Mucosa of gallbladder (tissue), 1 donor: ENCODE data around the gene TIMD4. TPM values are rescaled to one million over a fixed set of nuclear protein-coding genes. Genes with fewer than 3 reads are reported as not detected.
A peak's percentile ranks its signal among the peaks of the same experiment; 100 is the strongest.
"Not testable (repeated sequence)": the region's sequence is repeated elsewhere in the genome, so short reads cannot be mapped to it uniquely, and the experiment has no call there.

ENCODE experiments used
- DNase-seq: peaks from one replicate; pipeline ENCODE4 v3.0.0-alpha.2; 2020; ENCODE audit warnings: low spot score
- total RNA-seq: library from RNA; stranded (reverse); gene quantifications from one replicate; pipeline ENCODE4 v1.2.1, GENCODE V29; 2021
- donor health status: DM: no; HTN: no; CAD: no.

TIMD4 gene
- 0.29 TPM for total RNA-seq

DNA sequence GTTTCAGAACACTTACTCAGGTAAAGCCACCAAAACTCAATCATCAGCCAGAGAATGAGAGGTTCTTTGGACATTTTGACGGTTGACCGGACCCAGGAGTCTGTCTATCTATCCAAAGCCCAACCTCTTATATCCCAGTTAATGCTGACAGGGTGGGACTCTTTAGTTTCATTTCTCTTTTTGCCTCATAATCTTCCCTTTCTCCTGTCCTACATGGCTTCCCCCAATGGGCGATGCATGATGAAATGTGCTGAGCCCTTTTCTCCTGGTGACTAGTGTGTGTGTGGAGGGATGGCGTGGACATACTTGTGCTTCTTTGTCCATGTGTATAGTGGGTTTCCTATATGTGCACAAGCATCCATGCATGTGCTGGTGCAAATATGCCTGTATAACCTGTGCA, at the start of gene TIMD4:
Gene TIMD4, minus strand, starts transcription at position 102 of the 400 bp plus-strand sequence. Its CDS starts 28 bp downstream, at position 74.
- no peak for DNase-seq

DNA sequence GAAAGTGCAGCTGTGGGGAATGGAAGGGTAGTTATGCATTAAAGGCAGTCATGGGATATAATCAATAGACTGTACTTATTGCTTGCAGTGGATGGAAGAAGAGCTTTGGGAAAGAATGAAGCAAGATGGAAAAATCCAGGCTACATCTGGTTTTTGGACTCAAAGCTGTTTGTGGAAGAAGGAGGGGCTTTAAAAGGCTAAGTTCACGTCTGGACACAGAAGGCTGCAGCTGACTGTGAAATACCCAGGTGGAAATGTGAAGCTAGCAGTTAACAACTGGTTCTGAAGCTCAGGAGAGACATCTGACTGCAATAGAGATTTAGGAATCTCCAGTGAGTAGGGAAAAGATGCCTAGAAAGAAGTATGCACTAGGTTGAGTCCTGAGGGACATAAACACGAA, 43.2 kb upstream of the TIMD4 start:
- no peak for DNase-seq

DNA sequence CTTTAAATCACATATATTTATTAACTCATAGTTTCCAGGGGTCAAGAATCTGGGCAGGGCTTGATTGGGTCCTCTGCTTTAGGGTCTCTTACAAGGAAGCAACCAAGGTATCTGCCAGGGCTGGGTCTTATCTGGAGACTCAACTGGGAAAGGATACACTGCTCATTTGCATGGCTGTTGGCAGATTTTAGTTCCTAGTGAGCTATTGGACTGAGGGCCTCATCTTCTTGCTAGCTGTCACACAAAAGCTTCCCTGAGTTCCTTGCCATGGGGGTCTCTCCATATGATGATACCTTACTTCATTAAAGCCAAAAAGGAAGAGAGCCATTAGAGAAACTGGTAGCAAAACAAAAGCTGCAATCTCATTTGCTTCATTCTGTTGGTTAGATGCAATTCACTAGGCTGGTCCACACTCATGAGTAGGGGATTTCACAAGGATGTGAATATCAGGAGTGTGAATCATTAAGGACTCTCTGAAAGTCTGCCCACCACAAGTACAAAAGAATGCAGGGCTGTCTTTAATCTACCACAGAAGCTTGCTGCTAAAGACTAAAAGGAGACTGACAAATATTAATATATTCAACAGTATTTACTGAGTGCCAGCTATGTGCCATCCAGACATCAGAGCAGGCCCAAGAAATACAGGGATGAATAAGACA, 42.0 kb upstream of the TIMD4 start:
- DNase-seq, result no peak

DNA sequence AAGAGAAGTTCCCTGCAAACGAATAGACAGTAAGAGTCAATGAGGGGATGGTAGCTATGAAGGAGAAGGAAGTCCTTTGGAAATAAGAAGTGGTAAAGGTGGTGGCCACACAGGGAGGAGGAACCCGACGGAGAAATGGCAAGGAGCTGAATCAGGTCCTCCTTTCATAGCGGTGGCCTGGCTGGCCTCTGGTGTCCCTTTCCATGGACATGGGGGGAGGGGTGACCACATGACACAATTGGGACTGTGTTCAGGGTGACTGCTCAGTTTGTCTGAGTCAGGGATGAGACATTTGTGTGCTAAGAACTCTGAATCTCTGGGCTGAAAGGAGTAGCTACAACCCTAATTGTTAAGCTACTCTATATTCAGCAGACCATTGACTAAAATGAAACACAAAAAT, 28.7 kb upstream of the TIMD4 start:
- DNase-seq, result no peak

DNA sequence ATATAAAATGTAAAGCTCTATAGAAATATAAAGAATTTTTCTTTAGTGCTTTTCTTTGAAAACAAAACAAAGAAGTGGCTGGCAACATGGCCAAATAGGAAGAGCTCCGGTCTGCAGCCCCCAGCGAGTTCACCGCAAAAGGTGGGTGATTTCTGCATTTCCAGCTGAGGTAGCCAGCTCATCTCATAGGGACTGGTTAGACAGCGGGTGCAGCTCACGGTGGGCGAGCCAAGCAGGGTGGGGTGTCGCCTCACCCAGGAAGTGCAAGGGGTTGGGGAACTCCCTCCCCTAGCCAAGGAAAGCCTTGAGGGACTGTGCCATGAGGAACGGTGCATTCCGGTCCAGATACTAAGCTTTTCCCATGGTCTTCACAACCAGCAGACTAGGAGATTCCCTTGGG, 21.0 kb upstream of the TIMD4 start:
- no peak for DNase-seq

DNA sequence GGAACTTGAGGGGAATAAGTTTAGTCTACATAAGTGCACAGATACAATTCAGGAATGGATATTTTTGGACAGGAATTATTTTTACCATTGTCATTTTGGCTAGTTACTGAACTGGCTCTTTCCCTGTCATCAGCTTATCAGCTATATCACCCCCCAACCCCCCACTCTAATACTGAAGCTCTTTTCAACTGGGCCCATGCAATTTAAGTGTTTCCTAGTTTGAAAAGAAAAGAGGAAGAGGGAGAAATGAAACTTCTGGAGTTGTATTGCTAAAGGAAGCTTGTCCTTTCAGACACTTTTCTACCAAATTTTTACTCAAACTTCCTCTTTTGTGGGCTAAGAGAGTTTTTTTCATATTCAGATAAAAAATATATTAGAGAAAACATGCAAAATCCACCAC, 18.5 kb upstream of the TIMD4 start:
- DNase-seq, result no peak

DNA sequence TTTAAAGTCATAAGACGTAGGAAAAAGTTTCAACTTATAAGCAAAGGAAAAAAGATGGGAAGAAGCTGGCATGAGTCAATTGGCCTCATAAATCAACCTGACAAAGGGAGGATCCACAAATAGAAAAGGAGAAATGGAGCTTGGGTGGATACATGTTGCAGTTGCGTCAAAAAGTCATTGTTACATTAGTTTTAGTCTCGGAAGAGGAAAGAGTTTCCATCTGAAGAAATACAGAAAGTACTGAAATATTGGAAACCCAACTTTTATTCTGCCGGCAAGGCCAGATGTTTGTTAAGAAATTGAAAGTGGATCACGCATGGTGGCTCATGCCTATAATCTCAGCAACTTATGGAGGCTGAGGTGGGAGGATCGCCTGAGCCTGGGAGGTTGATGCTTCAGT, 11.3 kb upstream of the TIMD4 start:
- DNase-seq, result no peak

DNA sequence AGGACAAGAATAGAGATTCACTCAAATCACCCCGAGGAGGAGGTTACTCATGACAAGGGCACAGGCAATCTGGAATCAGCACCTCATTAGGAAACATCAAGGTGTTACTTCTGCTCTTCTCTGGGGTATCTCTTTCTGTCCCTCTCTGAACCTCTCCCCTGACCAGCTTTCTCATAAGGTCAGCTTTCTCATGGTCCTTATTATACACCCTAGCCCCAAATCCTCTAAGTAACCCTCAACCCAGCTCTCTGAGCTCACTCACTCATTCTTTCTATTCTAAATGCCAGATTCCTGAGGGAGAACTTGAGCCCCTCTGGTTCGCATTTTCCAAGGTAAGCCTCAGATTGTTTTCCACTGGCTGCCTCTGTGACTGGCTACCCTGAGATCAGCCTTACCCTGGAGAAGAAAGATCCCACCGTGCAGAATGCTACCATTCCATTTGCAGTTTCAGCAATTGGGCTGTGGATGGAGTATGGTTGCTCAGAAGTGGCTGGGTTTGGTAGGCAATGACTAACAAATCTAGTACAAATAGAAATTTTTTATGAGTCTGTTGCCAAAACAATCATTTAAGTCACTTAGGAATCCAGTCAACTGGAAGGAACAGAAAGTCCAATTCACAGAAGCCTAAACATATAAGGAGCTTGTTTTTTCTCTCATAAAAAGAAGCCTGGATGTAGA, 9.0 kb upstream of the TIMD4 start:
- DNase-seq, result no peak

DNA sequence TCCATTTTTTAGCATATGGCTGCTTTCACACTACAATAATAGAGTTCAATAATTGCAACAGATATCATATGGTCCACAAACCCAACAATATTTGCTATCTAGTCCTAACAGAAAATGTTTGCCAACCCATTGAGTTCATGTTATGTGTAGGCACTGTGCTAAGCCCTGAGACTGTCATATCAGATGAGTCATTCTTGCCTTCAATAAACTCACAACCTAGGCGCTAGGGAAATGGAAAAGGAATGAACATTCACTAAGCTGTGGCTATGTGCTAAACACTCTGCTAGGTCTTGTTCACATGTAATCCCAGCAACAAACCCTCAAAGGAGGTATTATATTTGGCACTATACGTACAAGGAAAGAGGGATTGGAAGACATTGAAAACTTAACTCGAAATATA, 8.4 kb upstream of the TIMD4 start:
- no peak for DNase-seq

DNA sequence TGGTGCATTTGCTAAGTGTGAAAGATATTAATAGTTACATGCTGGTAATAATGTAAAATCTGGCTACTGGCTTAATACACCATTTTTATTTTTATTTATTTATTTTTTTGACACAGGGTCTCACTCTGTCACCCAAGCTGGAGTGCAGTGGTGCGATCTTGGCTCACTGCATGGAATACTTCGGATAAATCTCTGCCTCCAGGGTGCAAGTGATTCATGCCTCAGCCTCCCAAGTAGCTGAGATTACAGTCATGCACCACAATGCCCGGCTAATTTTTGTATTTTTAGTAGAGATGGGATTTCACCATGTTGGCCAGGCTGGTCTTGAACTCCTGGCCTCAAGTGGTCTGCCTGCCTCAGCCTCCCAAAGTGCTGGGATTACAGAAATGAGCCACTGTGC, 4.4 kb upstream of the TIMD4 start:
- DNase-seq, result not testable (repeated sequence)

DNA sequence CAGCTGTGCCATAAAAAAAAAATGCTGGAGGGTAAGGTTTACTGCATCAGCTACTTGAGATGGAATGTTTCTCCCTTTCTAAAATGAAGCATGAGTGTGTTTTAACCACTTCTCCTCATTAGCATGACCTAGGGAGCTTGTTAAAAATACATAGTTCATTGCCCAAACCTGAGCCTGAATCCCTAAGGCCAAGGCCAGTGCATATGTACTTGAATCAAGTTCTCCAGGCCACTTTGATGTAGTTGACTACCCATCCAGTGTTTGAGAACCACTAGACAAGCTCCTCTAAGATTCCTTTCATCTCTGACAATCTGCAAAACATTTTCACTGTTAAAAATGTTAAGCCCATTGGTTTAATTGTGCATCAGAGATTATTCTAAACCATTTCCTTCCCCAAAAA, 6.7 kb downstream of the TIMD4 start:
- no peak for DNase-seq

DNA sequence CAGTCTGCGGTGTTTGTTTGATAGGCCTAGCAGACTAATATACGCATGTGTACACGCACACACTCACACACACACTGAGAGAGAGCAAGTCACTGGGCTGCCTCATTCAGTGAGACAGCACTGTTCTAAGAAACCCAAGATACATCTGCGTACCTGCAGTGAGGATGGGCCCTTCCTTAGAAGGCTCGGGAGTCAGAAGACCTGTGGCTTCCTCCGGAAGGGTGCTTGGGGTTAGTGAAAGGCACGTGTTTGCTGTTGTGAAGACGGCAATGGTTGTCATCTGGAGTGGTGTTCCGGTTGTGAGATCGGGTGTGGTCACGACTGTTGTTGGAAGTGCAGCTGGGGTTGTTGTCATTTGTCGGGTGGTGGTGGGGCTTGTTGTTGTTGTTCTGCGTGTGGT, 11.7 kb downstream of the TIMD4 start:
- DNase-seq, result no peak

DNA sequence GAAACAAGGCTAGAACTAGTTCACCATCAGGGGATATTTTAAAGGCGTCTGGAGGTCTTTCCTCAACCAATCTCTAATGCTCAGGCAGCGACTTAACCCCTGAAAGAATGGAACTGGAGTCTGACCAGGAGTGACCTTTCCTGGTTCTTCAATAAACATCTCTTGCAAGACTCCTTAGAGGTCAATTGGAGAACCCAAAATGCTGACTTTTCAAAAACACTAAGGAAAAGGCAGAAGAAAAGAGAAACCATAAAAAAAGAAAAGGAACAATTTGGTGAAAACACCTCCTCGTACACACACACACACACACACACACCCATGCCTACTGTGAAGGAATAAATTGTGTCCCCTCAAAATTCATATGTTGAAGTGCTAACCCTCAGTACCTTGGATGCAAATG, 12.3 kb downstream of the TIMD4 start:
- no peak for DNase-seq

DNA sequence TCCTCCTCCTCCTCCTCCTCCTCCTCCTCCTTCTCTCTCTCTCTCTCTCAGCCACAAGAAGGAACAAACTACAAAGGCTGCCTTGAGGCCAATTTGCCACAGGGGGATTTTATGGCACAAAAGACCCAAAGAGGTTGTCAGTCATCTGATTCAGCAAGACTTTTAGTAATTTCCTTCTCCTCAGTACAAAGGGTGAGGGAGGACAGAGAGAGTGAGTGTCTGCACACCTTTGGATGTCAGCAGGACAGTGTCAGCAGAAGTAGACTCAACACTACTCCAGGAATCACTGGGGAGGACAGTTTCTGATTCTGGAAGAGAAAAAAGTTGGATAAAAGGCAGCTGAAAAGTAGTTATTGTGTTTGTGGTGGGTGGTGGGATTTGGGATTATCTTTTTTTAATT, 13.6 kb downstream of the TIMD4 start:
- DNase-seq, result no peak

DNA sequence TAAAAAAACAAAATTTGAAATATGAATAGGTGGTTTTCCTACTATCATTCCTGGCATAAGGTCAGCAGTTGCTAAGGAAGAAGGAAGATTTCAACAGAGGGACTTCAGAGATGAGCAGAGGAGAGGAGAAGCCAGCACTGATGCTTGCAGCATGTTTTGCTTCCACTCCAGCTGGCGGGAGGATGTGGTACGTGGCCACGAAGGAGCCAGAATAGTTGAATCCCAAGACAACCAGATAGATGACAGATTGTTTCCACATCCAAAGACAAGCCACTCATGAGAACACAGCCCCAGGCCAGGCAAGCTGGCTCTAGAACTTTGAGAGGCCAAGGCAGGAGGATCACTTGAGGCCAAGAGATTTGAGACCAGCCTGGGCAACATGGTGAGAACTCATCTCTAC, 15.1 kb downstream of the TIMD4 start:
- no peak for DNase-seq

DNA sequence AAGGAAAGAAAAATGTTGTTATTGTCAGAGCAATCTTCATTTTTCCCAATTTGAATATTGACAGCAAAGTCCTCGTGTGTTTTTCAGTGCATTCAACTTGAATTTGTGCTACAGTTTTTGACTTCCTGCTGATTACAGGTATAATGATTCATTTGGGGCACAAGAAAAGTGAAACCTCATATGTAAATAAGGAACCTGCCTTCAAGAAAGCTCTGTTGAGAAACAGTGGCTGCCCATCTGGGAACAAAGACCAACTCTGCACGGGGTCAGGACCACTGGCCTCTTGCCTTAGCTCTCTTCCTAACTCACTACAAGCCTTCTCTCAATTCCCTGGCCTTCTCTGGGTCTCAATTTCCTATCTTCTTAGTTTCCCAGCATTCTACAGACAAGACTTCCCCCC, 21.0 kb downstream of the TIMD4 start:
- DNase-seq, result no peak

DNA sequence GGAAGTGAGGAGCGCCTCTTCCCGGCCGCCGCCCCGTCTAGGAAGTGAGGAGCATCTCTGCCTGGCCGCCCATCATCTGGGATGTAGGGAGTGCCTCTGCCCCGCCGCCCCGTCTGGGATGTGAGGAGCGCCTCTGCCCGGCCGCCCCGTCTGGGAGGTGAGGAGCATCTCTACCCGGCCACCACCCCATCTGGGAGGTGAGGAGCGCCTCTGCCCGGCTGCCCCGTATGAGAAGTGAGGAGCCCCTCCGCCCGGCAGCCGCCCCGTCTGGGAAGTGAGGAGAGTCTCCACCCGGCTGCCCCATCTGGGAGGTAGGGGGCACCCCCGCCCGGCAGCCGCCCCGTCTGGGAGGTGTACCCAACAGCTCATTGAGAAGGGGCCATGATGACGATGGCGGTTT, 22.6 kb downstream of the TIMD4 start:
- DNase-seq, result not testable (repeated sequence)

DNA sequence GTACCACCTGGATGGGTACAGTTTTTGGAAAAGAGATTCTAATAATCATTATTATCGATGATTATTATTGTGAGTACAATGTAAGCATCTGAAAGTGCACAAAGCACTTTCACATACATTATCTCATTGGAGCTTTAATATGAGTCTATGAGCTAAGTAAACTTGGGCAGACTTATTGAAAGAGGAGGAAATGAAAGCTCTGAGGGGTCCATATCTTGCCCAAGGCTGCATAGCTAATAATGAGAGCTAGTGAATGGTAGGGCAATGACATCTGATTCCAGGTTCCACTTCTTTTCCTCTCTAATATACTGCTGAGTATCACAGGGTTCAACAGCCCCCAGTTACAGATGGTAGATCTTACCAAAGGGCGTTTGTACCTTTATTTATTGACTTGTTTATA, 26.1 kb downstream of the TIMD4 start:
- no peak for DNase-seq

DNA sequence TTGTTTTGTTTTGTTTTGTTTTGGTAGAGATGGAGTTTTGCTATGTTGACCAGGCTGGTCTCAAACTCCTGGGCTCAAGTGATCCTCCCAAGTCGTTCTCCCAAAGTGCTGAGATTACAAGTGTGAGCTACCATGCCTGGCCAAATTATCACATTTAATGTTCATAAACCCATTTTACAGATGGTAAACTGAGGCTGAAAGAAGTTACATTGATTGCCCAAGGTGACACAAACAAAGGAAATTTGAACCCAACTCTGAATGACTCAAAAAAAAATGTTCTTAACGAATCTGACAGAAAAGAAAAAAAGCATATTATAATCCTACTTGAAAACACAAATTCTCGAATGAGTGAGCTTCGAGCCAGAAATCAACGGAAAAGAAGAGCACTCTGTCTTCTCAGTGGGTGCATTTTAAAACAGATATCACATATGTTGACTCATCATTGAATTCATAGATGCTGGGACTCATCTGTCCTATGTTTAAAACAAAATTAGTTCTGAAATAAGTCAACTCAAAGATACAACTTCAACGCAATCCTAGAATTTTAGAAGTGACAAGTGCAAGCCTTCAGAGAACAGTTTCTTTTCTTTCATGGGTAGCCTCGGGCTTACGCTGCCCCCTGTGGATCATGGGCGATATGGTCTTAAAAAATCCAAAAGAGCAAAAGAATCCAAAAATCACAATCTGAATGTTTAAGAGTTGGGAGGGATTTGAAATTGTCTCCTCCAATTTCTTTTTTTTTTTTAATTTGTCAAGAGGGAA, 28.4 kb downstream of the TIMD4 start:
- DNase-seq, result peak; percentile 22

DNA sequence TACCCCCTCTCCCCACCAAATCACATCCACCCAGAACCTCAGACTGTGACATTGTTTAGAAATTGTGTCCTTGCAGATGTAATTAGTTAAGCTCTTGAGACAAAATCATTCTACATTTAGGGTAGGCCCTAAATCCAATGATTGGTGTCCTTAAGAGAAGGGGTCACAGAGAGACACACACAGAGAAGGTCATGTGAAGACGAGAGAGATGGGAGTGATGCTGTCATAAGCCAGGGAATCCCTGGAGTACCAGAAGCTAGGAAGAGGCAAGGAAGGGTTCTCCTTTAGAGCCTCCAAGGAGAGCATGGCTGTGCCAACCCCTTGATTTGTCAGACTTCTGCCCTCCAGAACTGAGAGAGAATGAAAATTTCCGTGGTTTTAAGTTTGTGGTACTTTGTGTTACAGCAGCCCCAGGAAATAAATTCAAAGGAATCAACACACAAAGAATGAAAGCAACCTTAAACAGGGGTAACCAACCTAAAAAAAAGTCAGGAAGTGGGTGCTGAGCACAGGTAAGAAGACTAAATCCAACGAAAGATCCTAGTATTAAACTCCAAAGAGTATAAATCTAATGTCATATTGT, 33.6 kb downstream of the TIMD4 start:
- no peak for DNase-seq

DNA sequence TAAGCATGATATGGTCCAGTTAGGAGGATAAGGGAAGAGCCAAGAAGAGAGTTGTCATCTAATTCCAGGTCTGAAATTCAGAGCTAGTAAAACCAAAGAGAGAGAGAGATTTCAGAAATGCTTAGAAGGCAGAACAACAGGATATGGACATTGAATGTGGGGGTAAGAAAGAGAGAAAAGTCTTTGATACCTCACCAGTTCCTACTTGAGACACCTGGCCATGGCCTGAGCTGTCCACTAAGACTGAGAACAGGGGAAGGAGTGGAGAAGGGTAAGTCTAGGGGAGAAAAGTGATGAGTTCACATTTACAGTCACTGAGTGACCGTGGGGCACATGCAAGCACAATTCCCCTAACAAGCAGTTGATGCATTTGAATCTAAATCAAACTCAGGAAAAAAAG, 35.5 kb downstream of the TIMD4 start:
- DNase-seq, result no peak

DNA sequence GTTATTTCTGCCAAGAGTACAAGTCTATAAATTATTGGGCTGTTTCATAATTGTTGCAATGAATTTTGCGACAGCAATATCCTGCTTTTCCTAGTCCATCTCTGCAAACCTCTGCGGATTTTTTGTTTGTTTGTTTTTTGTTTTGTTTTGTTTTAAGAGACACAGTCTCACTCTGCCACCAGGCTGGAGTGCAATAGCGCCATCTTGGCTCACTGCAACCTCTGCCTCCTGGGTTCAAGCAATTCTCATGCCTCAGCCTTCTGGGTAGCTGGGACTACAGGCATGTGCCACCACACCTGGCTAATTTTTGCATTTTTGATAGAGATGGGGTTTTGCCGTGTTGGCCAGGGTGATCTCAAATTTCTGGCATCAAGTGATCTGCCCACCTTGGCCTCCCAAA, 37.3 kb downstream of the TIMD4 start:
- DNase-seq, result not testable (repeated sequence)
